Adipocyte (in vitro differentiated cells): ENCODE data around the gene APH1B.
"Not testable (repeated sequence)": the region's sequence is repeated elsewhere in the genome, so short reads cannot be mapped to it uniquely, and the experiment has no call there.

Source experiments
- DNase-seq: peaks from one replicate; pipeline ENCODE4 v3.0.0-alpha.2; 2015; ENCODE audit warnings: low read depth
- H3K27me3 ChIP-seq: replicated peaks from 2 replicates; pipeline ENCODE4 v1.7.0; 2013; ENCODE audit warnings: mild to moderate bottlenecking, low read length, moderate library complexity; ENCODE audit not compliant: control insufficient read depth, insufficient read depth
- H3K36me3 ChIP-seq: 2 replicates; pipeline ENCODE4 v1.7.0; 2013; ENCODE audit warnings: low read length, mild to moderate bottlenecking, moderate library complexity; ENCODE audit not compliant: control insufficient read depth, insufficient read depth, severe bottlenecking
- H3K4me1 ChIP-seq: 2 replicates; pipeline ENCODE4 v1.7.0; 2013; ENCODE audit warnings: mild to moderate bottlenecking, low read length, moderate library complexity; ENCODE audit not compliant: control insufficient read depth, insufficient read depth
- H3K4me3 ChIP-seq: 2 replicates; pipeline ENCODE4 v1.7.0; 2013; ENCODE audit warnings: mild to moderate bottlenecking, low read length, moderate library complexity
- H3K9ac ChIP-seq: 2 replicates; pipeline ENCODE4 v1.7.0; 2013; ENCODE audit warnings: mild to moderate bottlenecking, low read length, moderate library complexity
- H3K9me3 ChIP-seq: 2 replicates; pipeline ENCODE4 v1.7.0; 2013; ENCODE audit warnings: mild to moderate bottlenecking, low read length, moderate library complexity; ENCODE audit not compliant: control insufficient read depth

Gene APH1B

GRCh38 chr15:63332367-63333124 is 55.1 kb downstream of the APH1B start:
- Histone ChIP-seq H3K4me1 (peaks cover 10% of the 10 kb centered on the region), H3K9me3 (no peaks in the 10 kb centered on the region), H3K27me3 (no peaks in the 10 kb centered on the region), H3K36me3 (peaks cover 40% of the 10 kb centered on the region), H3K9ac (no peak overlapping the region), H3K4me3 (no peak overlapping the region)
- DNase-seq, result peak; percentile 84

- H3K9ac ChIP-seq, result no peak overlapping the region
- peaks cover 19% of the 10 kb centered on the region for H3K4me1 ChIP-seq
- no peak overlapping the region for H3K4me3 ChIP-seq
- no peak for DNase-seq
- H3K9me3 ChIP-seq, result no peaks in the 10 kb centered on the region
- peaks cover 56% of the 10 kb centered on the region for H3K36me3 ChIP-seq
- no peaks in the 10 kb centered on the region for H3K27me3 ChIP-seq
These were observed 57.4 kb downstream of the APH1B start for GRCh38 chr15:63334821-63335220.

GRCh38 chr15:63335543-63336240 is 58.3 kb downstream of the APH1B start:
- Histone ChIP-seq H3K4me3 (no peak overlapping the region), H3K27me3 (no peaks in the 10 kb centered on the region), H3K4me1 (peaks cover 19% of the 10 kb centered on the region), H3K9me3 (no peaks in the 10 kb centered on the region), H3K36me3 (peaks cover 62% of the 10 kb centered on the region), H3K9ac (peak overlapping the region; percentile 12)
- DNase-seq, result no peak

GRCh38 chr15:63337046-63337445 is 59.6 kb downstream of the APH1B start:
- H3K9ac ChIP-seq, result no peak overlapping the region
- H3K36me3 ChIP-seq, result peaks cover 66% of the 10 kb centered on the region
- H3K9me3 ChIP-seq, result no peaks in the 10 kb centered on the region
- DNase-seq, result no peak
- peaks cover 19% of the 10 kb centered on the region for H3K4me1 ChIP-seq
- H3K27me3 ChIP-seq, result no peaks in the 10 kb centered on the region
- no peak overlapping the region for H3K4me3 ChIP-seq

- H3K36me3 ChIP-seq, result peaks cover 67% of the 10 kb centered on the region
- DNase-seq, result peak; percentile 61
- no peaks in the 10 kb centered on the region for H3K27me3 ChIP-seq
- peaks cover 10% of the 10 kb centered on the region for H3K4me1 ChIP-seq
- no peak overlapping the region for H3K9ac ChIP-seq
- no peaks in the 10 kb centered on the region for H3K9me3 ChIP-seq
- H3K4me3 ChIP-seq, result no peak overlapping the region
These were observed 60.8 kb downstream of the APH1B start for GRCh38 chr15:63338170-63338569.

- H3K9me3 ChIP-seq, result no peaks in the 10 kb centered on the region
- no peak for DNase-seq
- no peaks in the 10 kb centered on the region for H3K27me3 ChIP-seq
- H3K9ac ChIP-seq, result no peak overlapping the region
- H3K4me1 ChIP-seq, result peaks cover 9% of the 10 kb centered on the region
- peaks cover 61% of the 10 kb centered on the region for H3K36me3 ChIP-seq
- H3K4me3 ChIP-seq, result no peak overlapping the region
These were observed 61.8 kb downstream of the APH1B start for GRCh38 chr15:63339006-63339766.

- Histone ChIP-seq H3K4me3 (no peak overlapping the region), H3K4me1 (peaks cover 11% of the 10 kb centered on the region), H3K9me3 (no peaks in the 10 kb centered on the region), H3K36me3 (peaks cover 61% of the 10 kb centered on the region), H3K27me3 (no peaks in the 10 kb centered on the region), H3K9ac (no peak overlapping the region)
- no peak for DNase-seq
These were observed 62.4 kb downstream of the APH1B start for GRCh38 chr15:63339836-63340235.

- DNase-seq, result no peak
- peaks cover 61% of the 10 kb centered on the region for H3K36me3 ChIP-seq
- H3K4me1 ChIP-seq, result peaks cover 15% of the 10 kb centered on the region
- no peaks in the 10 kb centered on the region for H3K27me3 ChIP-seq
- H3K4me3 ChIP-seq, result no peak overlapping the region
- H3K9ac ChIP-seq, result no peak overlapping the region
- no peaks in the 10 kb centered on the region for H3K9me3 ChIP-seq
These were observed 62.9 kb downstream of the APH1B start for GRCh38 chr15:63340353-63340752.

GRCh38 chr15:63340878-63341277 is 63.5 kb downstream of the APH1B start:
- Histone ChIP-seq H3K27me3 (no peaks in the 10 kb centered on the region), H3K9ac (no peak overlapping the region), H3K4me3 (no peak overlapping the region), H3K4me1 (peaks cover 15% of the 10 kb centered on the region), H3K36me3 (peaks cover 58% of the 10 kb centered on the region), H3K9me3 (no peaks in the 10 kb centered on the region)
- DNase-seq, result no peak

GRCh38 chr15:63341898-63342297 is 64.5 kb downstream of the APH1B start:
- DNase-seq, result no peak
- no peak overlapping the region for H3K9ac ChIP-seq
- H3K27me3 ChIP-seq, result no peaks in the 10 kb centered on the region
- H3K4me1 ChIP-seq, result peaks cover 15% of the 10 kb centered on the region
- peaks cover 49% of the 10 kb centered on the region for H3K36me3 ChIP-seq
- no peak overlapping the region for H3K4me3 ChIP-seq
- H3K9me3 ChIP-seq, result no peaks in the 10 kb centered on the region

- not testable (repeated sequence) for H3K27me3 ChIP-seq, H3K4me3 ChIP-seq, H3K9ac ChIP-seq, H3K9me3 ChIP-seq
- Histone ChIP-seq H3K36me3 (peaks cover 40% of the 10 kb centered on the region), H3K4me1 (peaks cover 20% of the 10 kb centered on the region)
- DNase-seq, result peak; percentile 42
These were observed 65.7 kb downstream of the APH1B start for GRCh38 chr15:63342996-63343562.
